Tracheal epithelial cell (primary cell): Measurements from ENCODE around the gene ERAP2. TPM values are rescaled to one million over a fixed set of nuclear protein-coding genes. Genes with fewer than 3 reads are reported as not detected.

Experiments used
- total RNA-seq: library from RNA; depleted of rRNA; stranded (reverse); fragments of >200 nt; gene quantifications from 2 replicates; pipeline ENCODE4 v1.2.1, GENCODE V29; 2014

The ERAP2 gene
- 34.3 and 59.0 TPM in 2 replicates for total RNA-seq

GRCh38 chr5:96876292-96876850, at the start of gene ERAP2:
ERAP2 (plus strand) TSS chr5:96876500; CDS start chr5:96879686, 3,186 bp downstream.

GRCh38 chr5:96935559-96936430, 59.5 kb downstream of the ERAP2 start, which contains the start of gene LNPEP:
LNPEP (plus strand) TSS chr5:96936080; CDS start chr5:96936156, 76 bp downstream.

Other genes with a start within 250 kb of the ERAP2 start
- gene CAST, start 214.1 kb upstream of the ERAP2 start, total RNA-seq: 171 and 248 TPM in 2 replicates
- gene ERAP1, start 68.6 kb upstream of the ERAP2 start, total RNA-seq: 16.6 and 31.3 TPM in 2 replicates
- gene LNPEP, start 59.6 kb downstream of the ERAP2 start, total RNA-seq: 38.6 and 53.9 TPM in 2 replicates